ENCODE measurements around the gene STK32B.

DNA sequence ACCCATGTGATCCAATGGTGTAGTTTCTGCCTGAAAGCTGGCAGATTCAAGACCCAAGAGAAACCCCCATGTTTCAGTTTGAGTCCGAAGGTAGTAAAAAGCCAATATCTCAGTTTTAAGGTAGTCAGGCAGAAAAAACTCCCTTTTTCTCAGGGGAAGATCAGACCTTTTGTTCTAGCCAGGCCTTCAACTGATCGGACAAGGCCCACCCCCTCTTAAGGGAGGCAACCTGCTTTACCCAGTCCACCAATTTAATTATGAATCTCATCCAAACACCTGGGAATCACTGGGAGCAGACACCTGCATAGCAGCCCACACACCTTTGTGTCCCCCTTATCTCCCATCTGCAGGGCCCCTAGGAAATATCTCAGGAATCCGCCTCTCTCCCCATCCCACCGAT lies 322.0 kb downstream of the STK32B start:
- TF ChIP-seq FOXM1 (IDR thresholded peaks at IDR 0.05; ENCODE audit: borderline replicate concordance) = no peak
- TF ChIP-seq ELF4 (IDR thresholded peaks at IDR 0.05) = no peak
- TF ChIP-seq SP1 (IDR thresholded peaks at IDR 0.05) = no peak
- no peak for TF ChIP-seq FOXK2 (IDR thresholded peaks at IDR 0.05)
- no peak for TF ChIP-seq BHLHE40 (IDR thresholded peaks at IDR 0.05; ENCODE audit: borderline replicate concordance)
- TF ChIP-seq PKNOX1 (IDR thresholded peaks at IDR 0.05) = no peak
- TF ChIP-seq LEF1 (IDR thresholded peaks at IDR 0.05; ENCODE audit: borderline replicate concordance) = no peak
- TF ChIP-seq NFRKB (IDR thresholded peaks at IDR 0.05) = no peak
- TF ChIP-seq TARDBP (IDR thresholded peaks at IDR 0.05) = no peak
